Activated B cell treated with CpG ODN at 0.5 μM for 24 hours (primary cell): ENCODE results near the gene ESPNL. TPM values are rescaled to one million over a fixed set of nuclear protein-coding genes. Genes with fewer than 3 reads are reported as not detected.

Experiments used
- ATAC-seq: fragments of 200-7000 bp; cut with Tn5 transposase; one replicate; pipeline ENCODE4 v1.10.0; 2021; ENCODE audit warnings: low read depth, mild to moderate bottlenecking, moderate library complexity
- CTCF ChIA-PET: fragments of 350-600 bp; sonication (Branson Sonifier 250); formaldehyde crosslinking; loops from one replicate; lab custom pipeline; 2021; ENCODE audit warnings: antibody characterized with exemption; lab: Charles Lee
- POLR2A ChIA-PET: fragments of 350-600 bp; sonication (Branson Sonifier 250); formaldehyde crosslinking; loops from one replicate; lab custom pipeline; 2021; ENCODE audit warnings: antibody characterized with exemption; lab: Charles Lee
- DNase-seq: peaks from one replicate; pipeline ENCODE4 v3.0.0; 2022
- H3K27ac Mint-ChIP-seq: one replicate; pipeline ENCODE4 v1.8.0; 2020; ENCODE audit warnings: mixed read lengths
- H3K27me3 Mint-ChIP-seq: one replicate; pipeline ENCODE4 v1.8.0; 2021; ENCODE audit warnings: mixed read lengths
- H3K36me3 Mint-ChIP-seq: one replicate; pipeline ENCODE4 v1.8.0; 2021; ENCODE audit warnings: low read depth, mixed read lengths
- H3K4me1 Mint-ChIP-seq: one replicate; pipeline ENCODE4 v1.8.0; 2021; ENCODE audit warnings: mixed read lengths
- H3K4me3 Mint-ChIP-seq: one replicate; pipeline ENCODE4 v1.8.0; 2020; ENCODE audit warnings: mild to moderate bottlenecking, mixed read lengths
- H3K9me3 Mint-ChIP-seq: one replicate; pipeline ENCODE4 v1.8.0; 2020; ENCODE audit warnings: mixed read lengths
- CTCF ChIP-seq: fragments of 200-600 bp; IDR thresholded peaks from one replicate; pipeline ENCODE4 v1.8.0; 2022; ENCODE audit warnings: antibody characterized with exemption, mild to moderate bottlenecking
- intact Hi-C: fragments of 100-400 bp; cut with micrococcal nuclease; formaldehyde crosslinking; loops from one replicate; pipeline ENCODE4 v1.15.1; 2024
- total RNA-seq: library from RNA; stranded (reverse); gene quantifications from 2 replicates; pipeline ENCODE4 v1.2.3, GENCODE V29; 2022

The ESPNL gene
- total RNA-seq, 1 donor from 2014 or later = 0.42 TPM

GRCh38 chr2:238162251-238162845 lies 62.2 kb downstream of the ESPNL start:
- Mint-ChIP-seq H3K27me3 (peaks cover 20% of the 10 kb centered on the region), H3K9me3 (no peaks in the 10 kb centered on the region), H3K4me1 (peaks cover 15% of the 10 kb centered on the region), H3K4me3 (no peak overlapping the region), H3K36me3 (no peaks in the 10 kb centered on the region), H3K27ac (no peak overlapping the region)
- ChIA-PET POLR2A (no interaction called here), CTCF (no interaction called here)
- TF ChIP-seq CTCF = no peak
- DNase-seq (no peak), ATAC-seq (no peak)
- intact Hi-C loops = no loop called here

- ChIA-PET CTCF (no interaction called here), POLR2A (interaction anchor here (0.6 kb wide), 1 partner anchor 40 kb away, joined by 3 read pairs; no protein-coding TSS in a partner anchor)
- TF ChIP-seq CTCF = no peak
- no peak for DNase-seq
- intact Hi-C loops = no loop called here
- H3K9me3 Mint-ChIP-seq = no peaks in the 10 kb centered on the region
- ATAC-seq = no peak
- no peak overlapping the region for H3K4me3 Mint-ChIP-seq
- no peak overlapping the region for H3K27ac Mint-ChIP-seq
- H3K36me3 Mint-ChIP-seq = peaks cover 4% of the 10 kb centered on the region
- peaks cover 15% of the 10 kb centered on the region for H3K4me1 Mint-ChIP-seq
- peaks cover 20% of the 10 kb centered on the region for H3K27me3 Mint-ChIP-seq
These were observed 62.8 kb downstream of the ESPNL start for GRCh38 chr2:238162846-238163441.

- Mint-ChIP-seq H3K36me3 (peaks cover 11% of the 10 kb centered on the region), H3K4me3 (no peak overlapping the region), H3K4me1 (peaks cover 15% of the 10 kb centered on the region), H3K27me3 (peaks cover 20% of the 10 kb centered on the region), H3K9me3 (no peaks in the 10 kb centered on the region), H3K27ac (no peak overlapping the region)
- CTCF ChIA-PET = no interaction called here
- TF ChIP-seq CTCF = no peak
- intact Hi-C loops = no loop called here
- DNase-seq (no peak), ATAC-seq (no peak)
- POLR2A ChIA-PET = interaction anchor here (0.6 kb wide), 1 partner anchor 39 kb away, joined by 3 read pairs; no protein-coding TSS in a partner anchor
These were observed 63.5 kb downstream of the ESPNL start for GRCh38 chr2:238163481-238164198.

- H3K4me3 Mint-ChIP-seq = no peak overlapping the region
- CTCF ChIA-PET = no interaction called here
- H3K4me1 Mint-ChIP-seq = peaks cover 9% of the 10 kb centered on the region
- no peaks in the 10 kb centered on the region for H3K9me3 Mint-ChIP-seq
- H3K27ac Mint-ChIP-seq = no peak overlapping the region
- peaks cover 17% of the 10 kb centered on the region for H3K36me3 Mint-ChIP-seq
- no peak for TF ChIP-seq CTCF
- peaks cover 13% of the 10 kb centered on the region for H3K27me3 Mint-ChIP-seq
- DNase-seq (no peak), ATAC-seq (no peak)
- POLR2A ChIA-PET = no interaction called here
- intact Hi-C loops = no loop called here
These were observed 64.8 kb downstream of the ESPNL start for GRCh38 chr2:238164906-238165287.

GRCh38 chr2:238165288-238165921 lies 65.3 kb downstream of the ESPNL start:
- peaks cover 12% of the 10 kb centered on the region for H3K27me3 Mint-ChIP-seq
- no peak for TF ChIP-seq CTCF
- H3K36me3 Mint-ChIP-seq = peaks cover 22% of the 10 kb centered on the region
- CTCF ChIA-PET = no interaction called here
- intact Hi-C loops = no loop called here
- ATAC-seq (no peak), DNase-seq (no peak)
- H3K4me1 Mint-ChIP-seq = peaks cover 6% of the 10 kb centered on the region
- no peak overlapping the region for H3K4me3 Mint-ChIP-seq
- no peaks in the 10 kb centered on the region for H3K9me3 Mint-ChIP-seq
- POLR2A ChIA-PET = no interaction called here
- no peak overlapping the region for H3K27ac Mint-ChIP-seq
